B cell (primary cell): ENCODE results near the gene LXN. TPM values are rescaled to one million over a fixed set of nuclear protein-coding genes. Genes with fewer than 3 reads are reported as not detected.

Experiments used
- ATAC-seq: fragments of 200-7000 bp; cut with Tn5 transposase; one replicate; pipeline ENCODE4 v1.10.0; 2021; ENCODE audit warnings: low read depth, mild to moderate bottlenecking, moderate number of reproducible peaks, moderate library complexity
- CTCF ChIA-PET: fragments of 350-600 bp; sonication (Branson Sonifier 250); formaldehyde crosslinking; loops from one replicate; lab custom pipeline; 2021; ENCODE audit warnings: antibody characterized with exemption, inconsistent platforms; lab: Charles Lee
- POLR2A ChIA-PET: fragments of 350-600 bp; sonication (Branson Sonifier 250); formaldehyde crosslinking; loops from one replicate; lab custom pipeline; 2021; ENCODE audit warnings: antibody characterized with exemption; lab: Charles Lee
- DNase-seq: peaks from one replicate; pipeline ENCODE4 v3.0.0; 2013
- H2AFZ ChIP-seq: 2 replicates; pipeline ENCODE4 v1.6.1; 2012; ENCODE audit warnings: mild to moderate bottlenecking, low read depth, low read length; ENCODE audit not compliant: insufficient read depth, poor library complexity, severe bottlenecking
- H3K27ac ChIP-seq, 2 donors: 1 replicate in 1 of 2; 2 replicates in 1 of 2; pipeline ENCODE4 v1.5.1; 2012 to 2013; ENCODE audit warnings: low read length in 2 of 2, mild to moderate bottlenecking in 2 of 2, moderate library complexity in 1 of 2
- H3K27me3 ChIP-seq, 4 experiments: fragments of 200-600 bp in 1 of 4; sonication (generic) in 1 of 4; replicated peaks in 1 of 4; 1 replicate in 2 of 4; 2 replicates in 2 of 4; pipeline versions ENCODE4 v1.6.1 to v1.7.0; 2013 to 2016; ENCODE audit warnings: low read length in 3 of 4, mild to moderate bottlenecking in 2 of 4, mixed read lengths in 1 of 4, moderate library complexity in 1 of 4; ENCODE audit not compliant: insufficient read depth in 4 of 4, control insufficient read depth in 3 of 4; ENCODE audit errors: control extremely low read depth in 1 of 4
- H3K36me3 ChIP-seq, 2 experiments: replicated peaks in 1 of 2; 1 replicate in 1 of 2; 2 replicates in 1 of 2; pipeline versions ENCODE4 v1.6.1 to v1.7.1; 2013; ENCODE audit warnings: low read length in 1 of 2; ENCODE audit not compliant: insufficient read depth in 2 of 2, control insufficient read depth in 1 of 2; ENCODE audit errors: control extremely low read depth in 1 of 2, extremely low read depth in 1 of 2
- H3K4me1 ChIP-seq, 2 donors: fragments of 200-600 bp in 1 of 2; sonication (generic) in 1 of 2; 1 replicate in 1 of 2; 2 replicates in 1 of 2; pipeline versions ENCODE4 v1.5.1 to v1.6.1; 2013 to 2017; ENCODE audit warnings: low read length in 2 of 2; ENCODE audit not compliant: control insufficient read depth in 2 of 2, insufficient read depth in 2 of 2
- H3K4me2 ChIP-seq: replicated peaks from 2 replicates; pipeline ENCODE3; 2012; ENCODE audit warnings: mild to moderate bottlenecking, low read depth, low read length; ENCODE audit not compliant: poor library complexity, severe bottlenecking
- H3K4me3 ChIP-seq, 5 experiments: fragments of 200-600 bp in 1 of 5; sonication (generic) in 1 of 5; 1 replicate in 3 of 5; 2 replicates in 2 of 5; pipeline versions ENCODE4 v1.5.1 to v1.7.0; 2011 to 2016; ENCODE audit warnings: low read length in 4 of 5, mild to moderate bottlenecking in 4 of 5, low read depth in 2 of 5, control low read depth in 1 of 5, moderate library complexity in 1 of 5; ENCODE audit not compliant: insufficient read depth in 1 of 5; ENCODE audit errors: control extremely low read depth in 1 of 5, extremely low read depth in 1 of 5
- H3K79me2 ChIP-seq: fragments of 200-600 bp; sonication (generic); one replicate; pipeline ENCODE4 v1.6.0; 2016; ENCODE audit warnings: low read length; ENCODE audit not compliant: control insufficient read depth, insufficient read depth
- H3K9ac ChIP-seq: fragments of 200-600 bp; sonication (generic); 2 replicates; pipeline ENCODE4 v1.6.1; 2017; ENCODE audit warnings: mild to moderate bottlenecking, low read length, moderate library complexity
- H3K9me3 ChIP-seq, 3 donors: one replicate each; pipeline versions ENCODE4 v1.6.1 to v1.7.1; 2013; ENCODE audit warnings: low read length in 2 of 3; ENCODE audit not compliant: control insufficient read depth in 2 of 3, insufficient read depth in 1 of 3; ENCODE audit errors: control extremely low read depth in 1 of 3
- H4K20me1 ChIP-seq: 2 replicates; pipeline ENCODE4 v1.6.0; 2012; ENCODE audit warnings: mild to moderate bottlenecking, low read length; ENCODE audit not compliant: insufficient read depth, control insufficient read depth, poor library complexity, severe bottlenecking
- H3K27ac Mint-ChIP-seq: one replicate; pipeline ENCODE4 v1.8.0; 2021; ENCODE audit warnings: mixed read lengths
- H3K27me3 Mint-ChIP-seq: one replicate; pipeline ENCODE4 v1.8.0; 2021; ENCODE audit warnings: mixed read lengths
- H3K4me1 Mint-ChIP-seq: one replicate; pipeline ENCODE4 v1.8.0; 2021; ENCODE audit warnings: mixed read lengths
- H3K4me3 Mint-ChIP-seq: one replicate; pipeline ENCODE4 v1.8.0; 2021; ENCODE audit warnings: mixed read lengths
- H3K9me3 Mint-ChIP-seq: one replicate; pipeline ENCODE4 v1.8.0; 2022; ENCODE audit warnings: mixed read lengths; ENCODE audit not compliant: insufficient read depth
- CTCF ChIP-seq: fragments of 200-600 bp; IDR thresholded peaks from one replicate; pipeline ENCODE4 v1.8.0; 2022; ENCODE audit warnings: antibody characterized with exemption, mild to moderate bottlenecking
- EZH2 ChIP-seq: IDR thresholded peaks from 2 replicates; pipeline ENCODE4 v1.6.1; 2012; ENCODE audit warnings: borderline replicate concordance, low read depth, mild to moderate bottlenecking, moderate library complexity, low read length; ENCODE audit not compliant: insufficient read depth, poor library complexity, severe bottlenecking
- WGBS: methylation state at CpG from one replicate; pipeline ENCODE4 v1.1.5; 2013; ENCODE audit warnings: missing lambda C conversion rate; ENCODE audit not compliant: insufficient coverage; 5-methylcytosine and 5-hydroxymethylcytosine counted together
- intact Hi-C: fragments of 100-400 bp; cut with micrococcal nuclease; formaldehyde crosslinking; loops from one replicate; pipeline ENCODE4 v1.10.0; 2022
- polyA plus RNA-seq: library from polyadenylated mRNA; depleted of rRNA; stranded (reverse); fragments of >200 nt; gene quantifications from 2 replicates; pipeline ENCODE4 v1.2.3, GENCODE V29; 2012
- total RNA-seq, 2 donors: library from RNA; stranded (reverse); fragments of 120-200 nt in 1 of 2; gene quantifications; 1 replicate in 1 of 2; 2 replicates in 1 of 2; pipeline versions ENCODE4 v1.2.3 to v1.2.4, GENCODE V29; 2013 to 2022

LXN gene
- total and polyA plus RNA-seq, 2 donors (not counting 1 experiment from before 2014, with no cell fraction given): 3.2 to 5.1 TPM

GRCh38 chr3:158685159-158685558 is 12.7 kb upstream of the LXN start:
- Mint-ChIP-seq H3K4me3 (no peak overlapping the region), H3K9me3 (no peaks in the 10 kb centered on the region), H3K27ac (no peak overlapping the region), H3K4me1 (no peaks in the 10 kb centered on the region), H3K27me3 (no peaks in the 10 kb centered on the region)
- Histone ChIP-seq H3K9me3 (no peaks in the 10 kb centered on the region), H3K4me2 (no peak overlapping the region), H3K27ac (no peak overlapping the region), H2AFZ (no peak overlapping the region), H3K27me3 (no peaks in the 10 kb centered on the region), H4K20me1 (no peaks in the 10 kb centered on the region), H3K4me3 (no peak overlapping the region), H3K79me2 (no peaks in the 10 kb centered on the region), H3K4me1 (no peaks in the 10 kb centered on the region), H3K9ac (no peak overlapping the region), H3K36me3 (peaks cover 3 to 12% of the 10 kb centered on the region in 2 experiments)
- ChIA-PET CTCF (no interaction called here), POLR2A (no interaction called here)
- TF ChIP-seq CTCF (no peak), EZH2 (no peak)
- WGBS: no CpG with 5 or more reads among the region's 2 CpGs
- DNase-seq (no peak), ATAC-seq (no peak)
- intact Hi-C loops: no loop called here

- no peak for DNase-seq
- Mint-ChIP-seq H3K9me3 (no peaks in the 10 kb centered on the region), H3K27ac (no peak overlapping the region), H3K4me3 (no peak overlapping the region), H3K27me3 (no peaks in the 10 kb centered on the region), H3K4me1 (no peaks in the 10 kb centered on the region)
- Histone ChIP-seq H4K20me1 (no peaks in the 10 kb centered on the region), H3K36me3 (peaks cover 8 to 13% of the 10 kb centered on the region in 2 experiments), H2AFZ (no peak overlapping the region), H3K27me3 (no peaks in the 10 kb centered on the region), H3K27ac (no peak overlapping the region), H3K4me3 (no peak overlapping the region), H3K9ac (no peak overlapping the region), H3K9me3 (no peaks in the 10 kb centered on the region), H3K4me1 (no peaks in the 10 kb centered on the region), H3K79me2 (no peaks in the 10 kb centered on the region), H3K4me2 (no peak overlapping the region)
- ChIA-PET POLR2A (no interaction called here), CTCF (interaction anchor here (0.7 kb wide), 1 partner anchor 39 kb away, joined by 4 read pairs; the partner anchor contains the start of gene GFM1)
- no peak for ATAC-seq
- intact Hi-C loops: no loop called here
- TF ChIP-seq CTCF: no peak
- no peak for TF ChIP-seq EZH2
- WGBS: 100% methylated on average over 1 of the region's 5 CpGs
Measured at GRCh38 chr3:158683230-158683962, 10.9 kb upstream of the LXN start.
